Measurements from ENCODE around the gene TM4SF4.
"Not testable (repeated sequence)": the region's sequence is repeated elsewhere in the genome, so short reads cannot be mapped to it uniquely, and the experiment has no call there.

Gene TM4SF4

DNA sequence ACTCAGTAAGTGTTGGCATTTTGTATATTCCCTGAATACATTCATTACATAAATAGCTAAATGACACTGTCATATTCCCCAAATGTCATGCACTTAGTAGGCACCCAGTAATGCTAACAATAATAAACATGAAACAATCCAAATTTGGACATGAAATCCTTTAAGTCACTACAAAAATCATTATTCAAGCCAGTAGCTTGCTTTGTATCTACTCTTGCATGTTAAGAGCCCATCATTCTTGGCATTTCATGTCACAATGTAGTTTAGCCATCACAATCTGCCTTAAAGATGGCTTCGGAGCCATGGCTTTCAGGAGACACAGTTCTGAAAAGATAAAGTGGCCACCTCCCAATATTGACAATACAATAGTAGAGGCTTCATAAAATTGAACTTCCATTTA lies 32.9 kb upstream of the TM4SF4 start (continued):
- TF ChIP-seq, protein P1, sequence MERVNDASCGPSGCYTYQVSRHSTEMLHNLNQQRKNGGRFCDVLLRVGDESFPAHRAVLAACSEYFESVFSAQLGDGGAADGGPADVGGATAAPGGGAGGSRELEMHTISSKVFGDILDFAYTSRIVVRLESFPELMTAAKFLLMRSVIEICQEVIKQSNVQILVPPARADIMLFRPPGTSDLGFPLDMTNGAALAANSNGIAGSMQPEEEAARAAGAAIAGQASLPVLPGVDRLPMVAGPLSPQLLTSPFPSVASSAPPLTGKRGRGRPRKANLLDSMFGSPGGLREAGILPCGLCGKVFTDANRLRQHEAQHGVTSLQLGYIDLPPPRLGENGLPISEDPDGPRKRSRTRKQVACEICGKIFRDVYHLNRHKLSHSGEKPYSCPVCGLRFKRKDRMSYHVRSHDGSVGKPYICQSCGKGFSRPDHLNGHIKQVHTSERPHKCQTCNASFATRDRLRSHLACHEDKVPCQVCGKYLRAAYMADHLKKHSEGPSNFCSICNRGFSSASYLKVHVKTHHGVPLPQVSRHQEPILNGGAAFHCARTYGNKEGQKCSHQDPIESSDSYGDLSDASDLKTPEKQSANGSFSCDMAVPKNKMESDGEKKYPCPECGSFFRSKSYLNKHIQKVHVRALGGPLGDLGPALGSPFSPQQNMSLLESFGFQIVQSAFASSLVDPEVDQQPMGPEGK (CRISPR knock-in tag; IDR thresholded peaks at IDR 0.05; ENCODE audit: borderline replicate concordance), result no peak

DNA sequence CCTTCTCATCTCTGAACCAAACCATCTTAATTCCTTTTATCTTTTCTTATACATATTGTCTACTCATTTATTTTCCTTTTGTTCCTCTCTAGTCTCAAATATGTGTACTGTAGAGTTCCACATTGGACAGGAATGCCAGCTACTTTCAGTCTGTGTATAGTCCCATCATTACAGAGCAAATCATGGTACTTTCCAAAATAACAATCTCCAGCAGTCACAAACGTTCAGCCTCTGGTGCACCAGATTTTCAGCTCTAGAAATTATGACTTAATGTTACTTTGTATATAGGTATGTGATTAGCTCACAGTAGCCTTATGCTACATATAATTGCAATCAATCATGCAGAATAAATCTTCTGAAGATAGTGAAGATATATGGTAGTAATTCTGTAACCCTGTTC lies 32.5 kb upstream of the TM4SF4 start:
- peak; percentile 53; the same call in 2 of the 3 replicates for ATAC-seq
- TF ChIP-seq TOX (CRISPR knock-in tag; IDR thresholded peaks at IDR 0.05; ENCODE audit: borderline replicate concordance) (no peak), RARB (CRISPR knock-in tag; IDR thresholded peaks at IDR 0.05) (no peak)

DNA sequence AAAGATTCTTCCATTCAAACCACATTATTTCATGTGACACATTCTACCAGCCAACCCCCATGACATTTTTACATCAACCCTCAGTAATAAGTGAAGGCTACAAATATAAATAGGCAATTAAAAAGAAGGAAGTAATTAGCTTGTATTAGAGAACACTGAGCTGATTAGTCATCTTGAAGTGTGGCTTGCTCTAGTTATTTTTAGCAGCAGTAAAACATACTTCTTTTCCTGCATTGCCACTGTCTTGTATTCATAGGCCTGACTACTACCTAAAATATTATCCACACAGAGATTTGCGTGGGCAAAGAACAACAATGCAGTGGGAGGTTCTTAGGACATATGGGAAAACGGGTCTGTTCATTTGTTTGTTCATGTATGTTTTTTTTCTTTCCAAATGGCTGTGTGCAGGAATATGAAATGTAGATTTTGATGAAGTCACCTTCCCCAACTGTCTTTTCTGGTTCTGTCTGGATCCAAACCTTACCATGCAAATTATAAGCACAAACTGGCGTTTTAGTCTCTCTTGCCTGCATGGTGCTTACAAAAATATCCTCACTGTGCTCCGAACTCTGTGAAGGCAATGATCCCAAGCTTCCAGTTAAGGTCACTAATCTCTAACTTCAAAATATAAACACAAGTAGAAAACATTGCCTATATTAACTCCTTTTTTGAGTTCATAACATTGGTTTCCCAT lies 31.5 kb upstream of the TM4SF4 start:
- TF ChIP-seq, protein P2, sequence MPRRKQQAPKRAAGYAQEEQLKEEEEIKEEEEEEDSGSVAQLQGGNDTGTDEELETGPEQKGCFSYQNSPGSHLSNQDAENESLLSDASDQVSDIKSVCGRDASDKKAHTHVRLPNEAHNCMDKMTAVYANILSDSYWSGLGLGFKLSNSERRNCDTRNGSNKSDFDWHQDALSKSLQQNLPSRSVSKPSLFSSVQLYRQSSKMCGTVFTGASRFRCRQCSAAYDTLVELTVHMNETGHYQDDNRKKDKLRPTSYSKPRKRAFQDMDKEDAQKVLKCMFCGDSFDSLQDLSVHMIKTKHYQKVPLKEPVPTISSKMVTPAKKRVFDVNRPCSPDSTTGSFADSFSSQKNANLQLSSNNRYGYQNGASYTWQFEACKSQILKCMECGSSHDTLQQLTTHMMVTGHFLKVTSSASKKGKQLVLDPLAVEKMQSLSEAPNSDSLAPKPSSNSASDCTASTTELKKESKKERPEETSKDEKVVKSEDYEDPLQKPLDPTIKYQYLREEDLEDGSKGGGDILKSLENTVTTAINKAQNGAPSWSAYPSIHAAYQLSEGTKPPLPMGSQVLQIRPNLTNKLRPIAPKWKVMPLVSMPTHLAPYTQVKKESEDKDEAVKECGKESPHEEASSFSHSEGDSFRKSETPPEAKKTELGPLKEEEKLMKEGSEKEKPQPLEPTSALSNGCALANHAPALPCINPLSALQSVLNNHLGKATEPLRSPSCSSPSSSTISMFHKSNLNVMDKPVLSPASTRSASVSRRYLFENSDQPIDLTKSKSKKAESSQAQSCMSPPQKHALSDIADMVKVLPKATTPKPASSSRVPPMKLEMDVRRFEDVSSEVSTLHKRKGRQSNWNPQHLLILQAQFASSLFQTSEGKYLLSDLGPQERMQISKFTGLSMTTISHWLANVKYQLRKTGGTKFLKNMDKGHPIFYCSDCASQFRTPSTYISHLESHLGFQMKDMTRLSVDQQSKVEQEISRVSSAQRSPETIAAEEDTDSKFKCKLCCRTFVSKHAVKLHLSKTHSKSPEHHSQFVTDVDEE (CRISPR knock-in tag; IDR thresholded peaks at IDR 0.05), result no peak
- no peak for TF ChIP-seq TCF4 (CRISPR knock-in tag; IDR thresholded peaks at IDR 0.05; ENCODE audit: borderline replicate concordance)
- TF ChIP-seq ZNF8 (CRISPR knock-in tag; IDR thresholded peaks at IDR 0.05), result no peak
- no peak for TF ChIP-seq PPARA (CRISPR knock-in tag; IDR thresholded peaks at IDR 0.05; ENCODE audit: borderline replicate concordance)
- no peak for TF ChIP-seq ZC3H10 (CRISPR knock-in tag; IDR thresholded peaks at IDR 0.05)
- TF ChIP-seq, protein P1 (CRISPR knock-in tag; IDR thresholded peaks at IDR 0.05; ENCODE audit: borderline replicate concordance), result no peak
- no peak for TF ChIP-seq ARNTL (CRISPR knock-in tag; IDR thresholded peaks at IDR 0.05; ENCODE audit: borderline replicate concordance, low read depth)
- TF ChIP-seq ESRRG (CRISPR knock-in tag; IDR thresholded peaks at IDR 0.05), result no peak
- TF ChIP-seq GLIS3 (CRISPR knock-in tag; IDR thresholded peaks at IDR 0.05), result no peak
- TF ChIP-seq ISL1 (CRISPR knock-in tag; IDR thresholded peaks at IDR 0.05), result no peak
- TF ChIP-seq ZFP3 (CRISPR knock-in tag; IDR thresholded peaks at IDR 0.05), result no peak
- no peak for TF ChIP-seq OSR1 (CRISPR knock-in tag; IDR thresholded peaks at IDR 0.05)
- TF ChIP-seq ZNF565 (CRISPR knock-in tag; conservative IDR thresholded peaks at IDR 0.05; ENCODE audit: low read depth), result no peak
- TF ChIP-seq TOX (CRISPR knock-in tag; IDR thresholded peaks at IDR 0.05; ENCODE audit: borderline replicate concordance), result no peak
- no peak for TF ChIP-seq BACH2 (CRISPR knock-in tag; IDR thresholded peaks at IDR 0.05; ENCODE audit: borderline replicate concordance)
- TF ChIP-seq ZNF70 (CRISPR knock-in tag; IDR thresholded peaks at IDR 0.05), result no peak
- TF ChIP-seq ZFP30 (CRISPR knock-in tag; IDR thresholded peaks at IDR 0.05), result no peak
- TF ChIP-seq, protein P3, sequence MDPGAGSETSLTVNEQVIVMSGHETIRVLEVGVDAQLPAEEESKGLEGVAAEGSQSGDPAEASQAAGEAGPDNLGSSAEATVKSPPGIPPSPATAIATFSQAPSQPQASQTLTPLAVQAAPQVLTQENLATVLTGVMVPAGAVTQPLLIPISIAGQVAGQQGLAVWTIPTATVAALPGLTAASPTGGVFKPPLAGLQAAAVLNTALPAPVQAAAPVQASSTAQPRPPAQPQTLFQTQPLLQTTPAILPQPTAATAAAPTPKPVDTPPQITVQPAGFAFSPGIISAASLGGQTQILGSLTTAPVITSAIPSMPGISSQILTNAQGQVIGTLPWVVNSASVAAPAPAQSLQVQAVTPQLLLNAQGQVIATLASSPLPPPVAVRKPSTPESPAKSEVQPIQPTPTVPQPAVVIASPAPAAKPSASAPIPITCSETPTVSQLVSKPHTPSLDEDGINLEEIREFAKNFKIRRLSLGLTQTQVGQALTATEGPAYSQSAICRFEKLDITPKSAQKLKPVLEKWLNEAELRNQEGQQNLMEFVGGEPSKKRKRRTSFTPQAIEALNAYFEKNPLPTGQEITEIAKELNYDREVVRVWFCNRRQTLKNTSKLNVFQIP (CRISPR knock-in tag; IDR thresholded peaks at IDR 0.05; ENCODE audit: borderline replicate concordance, low read depth), result no peak
- TF ChIP-seq CSDC2 (CRISPR knock-in tag; IDR thresholded peaks at IDR 0.05), result no peak
- peak; percentile 75 for ATAC-seq

DNA sequence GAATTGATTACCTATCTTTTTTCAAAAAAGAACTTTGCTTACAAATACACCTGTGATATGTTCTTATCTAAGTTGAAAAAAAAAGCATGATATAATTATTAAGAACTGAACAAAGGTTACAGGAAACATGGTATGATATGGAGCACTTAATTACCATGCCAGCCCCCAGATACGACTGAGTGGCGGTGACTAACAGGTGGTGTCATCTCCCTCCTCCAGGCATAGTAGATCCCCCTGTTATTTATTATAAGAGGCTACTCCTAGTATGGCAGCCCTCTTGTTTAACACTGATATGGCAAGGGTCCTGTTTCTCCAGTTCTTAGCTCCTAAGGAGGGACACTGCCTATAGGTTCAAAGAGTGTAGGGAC lies 31.0 kb upstream of the TM4SF4 start:
- ATAC-seq, result no peak
- TF ChIP-seq, protein P1 (CRISPR knock-in tag; IDR thresholded peaks at IDR 0.05; ENCODE audit: borderline replicate concordance), result no peak
- TF ChIP-seq TOX (CRISPR knock-in tag; IDR thresholded peaks at IDR 0.05; ENCODE audit: borderline replicate concordance), result no peak

DNA sequence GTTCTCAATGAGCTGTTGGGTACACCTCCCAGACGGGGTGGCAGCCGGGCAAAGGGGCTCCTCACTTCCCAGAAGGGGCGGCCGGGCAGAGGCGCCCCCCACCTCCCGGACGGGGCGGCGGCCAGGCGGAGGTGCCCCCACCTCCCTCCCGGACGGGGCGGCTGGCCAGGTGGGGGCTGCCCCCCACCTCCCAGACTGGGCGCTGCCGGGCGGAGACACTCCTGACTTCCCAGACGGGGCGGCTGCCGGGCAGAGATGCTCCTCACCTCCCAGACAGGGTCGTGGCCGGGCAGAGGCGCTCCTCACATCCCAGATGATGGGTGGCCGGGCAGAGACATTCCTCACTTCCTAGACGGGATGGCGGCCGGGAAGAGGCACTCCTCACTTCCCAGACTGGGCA lies 29.6 kb upstream of the TM4SF4 start:
- ATAC-seq, result not testable (repeated sequence)
